Heart left ventricle (tissue), 16 donors: ENCODE measurements around the gene KEAP1. TPM values are rescaled to one million over a fixed set of nuclear protein-coding genes. Genes with fewer than 3 reads are reported as not detected.
"Not testable (repeated sequence)": the region's sequence is repeated elsewhere in the genome, so short reads cannot be mapped to it uniquely, and the experiment has no call there.

Experiments used
- ATAC-seq, 4 donors: fragments of 200-7000 bp; cut with Tn5 transposase; one replicate each; pipeline ENCODE4 v1.9.1; 2020 to 2022; ENCODE audit warnings: moderate library complexity in 4 of 4, mild to moderate bottlenecking in 3 of 4, moderate number of reproducible peaks in 1 of 4
- DNase-seq, 5 donors: peaks; one replicate each; pipeline ENCODE4 v3.0.0-alpha.2; 2020
- H3K27ac ChIP-seq, 12 donors: fragments of 200-600 bp; sonication (generic) in 4 of 12; one replicate each; pipeline versions ENCODE4 v1.5.0 to v1.8.0; 2016 to 2022; ENCODE audit warnings: mild to moderate bottlenecking in 2 of 12
- H3K27me3 ChIP-seq, 9 donors: fragments of 200-600 bp; sonication (generic) in 2 of 9; one replicate each; pipeline versions ENCODE4 v1.5.1 to v1.8.0; 2016 to 2022; ENCODE audit warnings: mild to moderate bottlenecking in 3 of 9
- H3K36me3 ChIP-seq, 9 donors: fragments of 200-600 bp; sonication (generic) in 2 of 9; one replicate each; pipeline versions ENCODE4 v1.5.0 to v1.8.0; 2018 to 2022; ENCODE audit warnings: mild to moderate bottlenecking in 2 of 9
- H3K4me1 ChIP-seq, 12 donors: fragments of 200-600 bp; sonication (generic) in 4 of 12; one replicate each; pipeline versions ENCODE4 v1.5.0 to v1.8.0; 2016 to 2022; ENCODE audit warnings: mild to moderate bottlenecking in 3 of 12
- H3K4me3 ChIP-seq, 12 donors: fragments of 200-600 bp; sonication (generic) in 4 of 12; one replicate each; pipeline versions ENCODE4 v1.5.0 to v1.8.0; 2017 to 2022; ENCODE audit warnings: mild to moderate bottlenecking in 9 of 12, moderate library complexity in 4 of 12
- H3K9me3 ChIP-seq, 12 donors: fragments of 200-600 bp; sonication (generic) in 4 of 12; one replicate each; pipeline versions ENCODE4 v1.5.0 to v1.8.0; 2016 to 2022; ENCODE audit warnings: mild to moderate bottlenecking in 1 of 12
- POLR2A ChIP-seq, 2 donors: fragments of 450-650 bp; IDR thresholded peaks; one replicate each; pipeline ENCODE4 v1.6.1; 2017; ENCODE audit warnings: antibody characterized with exemption in 2 of 2, mild to moderate bottlenecking in 2 of 2, moderate library complexity in 2 of 2
- WGBS, 4 donors: extraction: QIAGEN DNeasy Blood & Tissue Kit in 2 of 4; methylation state at CpG; one replicate each; pipeline versions ENCODE4 v1.1.5 to v1.1.7; 2013 to 2018; 5-methylcytosine and 5-hydroxymethylcytosine counted together
- intact Hi-C, 10 donors: fragments of 100-400 bp; cut with DNase I; formaldehyde crosslinking; loops; one replicate each; pipeline versions ENCODE4 v1.11.1 to v1.14.2; 2022
- polyA plus RNA-seq, 2 donors: library from polyadenylated mRNA; stranded (reverse); fragments of 200-250 nt; gene quantifications; one replicate each; pipeline ENCODE4 v1.2.3, GENCODE V29; 2013
- total RNA-seq, 9 donors: library from RNA; depleted of rRNA in 2 of 9; stranded (reverse); fragments of >200 nt in 2 of 9; fragmentation: NEBNext Ultra II Directional in 3 of 9; extraction: Animal tissue kit (Norgen Biotek cat#: 25700) in 3 of 9; gene quantifications; one replicate each; pipeline versions ENCODE4 v1.1.0 to v1.2.4, GENCODE V29; 2016 to 2023
- TF ChIP-seq, protein P1 (sequence below), 12 donors: fragments of 200-600 bp; sonication (generic) in 4 of 12; IDR thresholded peaks; one replicate each; pipeline versions ENCODE4 v1.5.0 to v1.8.0; 2018 to 2022; ENCODE audit warnings: antibody characterized with exemption in 12 of 12, mild to moderate bottlenecking in 5 of 12
- donor health status: ischemic (EF 13 %, LVEDD 7.1; RV severe dilation, severe dysfunction).
- donor health status: healthy with polysubstance abuse.
- donor health status: DM: no; HTN: yes; CAD: no.
- donor health status: DM: no; HTN: no; CAD: no.
- donor health status: ischemic (EF 25% LVEDD 6.9; RV normal size, moderate dysfunction).
- donor health status: ischemic (EF 25% LVEDD 5.7; RV mildly dilated, moderate dysfunction).
- donor health status: healthy.
- donor health status: DM: yes; HTN: yes; CAD: no.
- donor health status: ischemic (EF 35%, LVEDD 5.7; RV mildly dilated, moderate dysfunction).
- donor health status: nonischemic (EF 11% LVEDD 7.7; RV severe dilation, severe dysfunction).
- donor health status: DM: yes; HTN: yes; CAD: no.
- donor health status: PGD.
- donor health status: ischemic (EF 29% LVEDD 5.4; RV normal size, mild dysfunction).
- donor health status: nonischemic (EF 23%, LVEDD 6.1; RV moderate dilation, normal function).

Gene KEAP1
- total and polyA plus RNA-seq, 11 donors = 52.8 to 94.2 (median 67.6) TPM

DNA sequence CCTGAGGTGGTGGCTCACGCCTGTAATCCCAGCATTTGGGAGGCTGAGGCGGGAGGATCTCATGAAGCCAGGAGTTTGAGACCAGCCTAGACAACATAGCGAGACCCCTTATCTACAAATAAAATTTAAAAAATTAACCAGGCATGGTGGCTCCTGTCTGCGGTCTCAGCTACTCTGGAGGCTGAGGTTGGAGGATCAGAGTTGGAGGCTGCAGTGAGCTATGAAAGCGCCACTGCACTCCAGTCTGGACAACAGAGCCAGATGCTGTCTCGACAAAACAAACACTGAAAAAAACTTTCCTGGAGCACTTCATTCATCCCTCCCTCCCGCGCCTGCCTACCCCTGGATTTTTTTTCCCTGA lies 39.9 kb upstream of the KEAP1 start:
- peaks cover 0 to 29% (median 17%) of the 10 kb centered on the region in 12 donors for H3K4me1 ChIP-seq
- ATAC-seq (no peak), DNase-seq (no peak)
- H3K27me3 ChIP-seq = no peaks in the 10 kb centered on the region
- WGBS, 4 donors = 59 to 64% (median 62%) methylated on average over 8 of the region's 8 CpGs
- H3K4me3 ChIP-seq = peak overlapping the region in 11 of 12 donors; percentile 71 to 100 (median 94)
- H3K36me3 ChIP-seq = peaks cover 0 to 26% (median 17%) of the 10 kb centered on the region in 9 donors
- intact Hi-C loops = loop anchor here in 4 of 10 donors (2.0 to 5.0 kb wide), 2 partner anchors 40 to 41 kb away; partner anchors contain the start of gene KEAP1 (in 4 of the 4)
- TF ChIP-seq POLR2A (IDR thresholded peaks at IDR 0.05) = no peak
- TF ChIP-seq, protein P1, sequence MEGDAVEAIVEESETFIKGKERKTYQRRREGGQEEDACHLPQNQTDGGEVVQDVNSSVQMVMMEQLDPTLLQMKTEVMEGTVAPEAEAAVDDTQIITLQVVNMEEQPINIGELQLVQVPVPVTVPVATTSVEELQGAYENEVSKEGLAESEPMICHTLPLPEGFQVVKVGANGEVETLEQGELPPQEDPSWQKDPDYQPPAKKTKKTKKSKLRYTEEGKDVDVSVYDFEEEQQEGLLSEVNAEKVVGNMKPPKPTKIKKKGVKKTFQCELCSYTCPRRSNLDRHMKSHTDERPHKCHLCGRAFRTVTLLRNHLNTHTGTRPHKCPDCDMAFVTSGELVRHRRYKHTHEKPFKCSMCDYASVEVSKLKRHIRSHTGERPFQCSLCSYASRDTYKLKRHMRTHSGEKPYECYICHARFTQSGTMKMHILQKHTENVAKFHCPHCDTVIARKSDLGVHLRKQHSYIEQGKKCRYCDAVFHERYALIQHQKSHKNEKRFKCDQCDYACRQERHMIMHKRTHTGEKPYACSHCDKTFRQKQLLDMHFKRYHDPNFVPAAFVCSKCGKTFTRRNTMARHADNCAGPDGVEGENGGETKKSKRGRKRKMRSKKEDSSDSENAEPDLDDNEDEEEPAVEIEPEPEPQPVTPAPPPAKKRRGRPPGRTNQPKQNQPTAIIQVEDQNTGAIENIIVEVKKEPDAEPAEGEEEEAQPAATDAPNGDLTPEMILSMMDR (IDR thresholded peaks at IDR 0.05) = no peak
- H3K9me3 ChIP-seq = no peaks in the 10 kb centered on the region
- H3K27ac ChIP-seq = peak overlapping the region in 7 of 12 donors; percentile 84 to 99 (median 92)

DNA sequence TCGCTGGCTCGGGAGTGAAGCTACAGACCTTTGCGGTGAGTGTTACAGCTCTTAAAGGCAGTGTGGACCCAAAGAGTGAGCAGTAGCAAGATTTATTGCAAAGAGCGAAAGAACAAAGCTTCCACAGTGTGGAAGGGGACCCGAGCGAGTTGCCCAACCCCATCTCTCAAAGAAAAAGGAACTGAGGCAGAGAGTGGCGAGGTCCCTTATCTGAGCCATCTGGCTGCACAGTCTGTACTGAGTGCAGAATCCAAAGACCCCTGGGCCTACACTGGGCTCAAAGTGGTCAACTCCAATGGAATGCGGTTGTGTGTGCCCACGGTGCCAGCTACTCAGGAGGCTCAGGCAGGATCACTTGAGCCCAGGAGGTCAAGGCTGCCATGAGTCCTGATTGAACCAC lies 35.9 kb upstream of the KEAP1 start:
- H3K27ac ChIP-seq, H3K4me3 ChIP-seq, H3K27me3 ChIP-seq, H3K9me3 ChIP-seq, ATAC-seq, H3K36me3 ChIP-seq, DNase-seq, intact Hi-C loops: not testable (repeated sequence)
- peaks cover 0 to 11% (median 4%) of the 10 kb centered on the region in 12 donors for H3K4me1 ChIP-seq
- 72 to 83% (median 78%) methylated on average over 7 to 9 of the region's 9 CpGs for WGBS, 4 donors

DNA sequence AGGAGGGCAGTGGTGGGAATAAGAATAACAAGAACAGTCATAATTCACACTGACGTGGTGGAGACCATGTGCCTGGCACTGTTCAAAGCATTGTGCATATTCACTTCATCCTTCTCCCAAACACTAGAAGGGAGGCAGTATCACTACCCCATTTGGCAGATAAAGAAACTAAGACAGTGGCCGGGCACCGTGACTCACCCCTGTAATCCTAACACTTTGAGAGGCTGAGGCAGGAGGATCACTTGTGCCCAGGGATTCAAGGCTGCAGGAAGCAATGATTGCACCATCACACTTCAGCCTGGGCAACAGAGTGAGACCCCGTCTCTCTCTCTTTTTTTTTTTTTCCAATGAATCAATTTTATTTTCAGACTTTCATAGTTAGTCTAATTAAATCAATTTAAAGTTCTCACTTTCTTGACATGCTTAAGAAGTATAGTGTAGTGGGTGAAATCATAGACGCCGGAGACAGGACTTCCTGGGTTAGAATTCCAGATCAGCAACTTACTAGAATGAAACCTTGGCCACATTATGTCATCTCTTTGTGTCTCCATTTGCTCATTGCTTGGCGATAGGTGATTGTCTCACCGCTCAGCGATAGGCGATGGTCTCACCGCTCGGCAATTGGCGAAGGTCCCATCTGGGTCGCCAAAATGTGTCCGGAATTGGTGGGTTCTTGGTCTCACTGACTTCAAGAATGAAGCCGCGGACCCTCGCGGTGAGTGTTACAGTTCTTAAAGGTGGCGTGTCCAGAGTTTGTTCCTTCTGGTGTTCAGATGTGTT lies 35.2 kb upstream of the KEAP1 start:
- Histone ChIP-seq H3K27ac (no peak overlapping the region), H3K27me3 (peaks cover 0 to 5% (median 0%) of the 10 kb centered on the region in 9 donors), H3K36me3 (no peaks in the 10 kb centered on the region), H3K9me3 (no peaks in the 10 kb centered on the region), H3K4me3 (no peak overlapping the region), H3K4me1 (peaks cover 0 to 10% (median 3%) of the 10 kb centered on the region in 12 donors)
- ATAC-seq = no peak
- intact Hi-C loops = no loop called here
- no peak for DNase-seq
- 77 to 78% (median 77%) methylated on average over 20 of the region's 20 CpGs for WGBS, 4 donors
- TF ChIP-seq, protein P1 (IDR thresholded peaks at IDR 0.05) = no peak
- no peak for TF ChIP-seq POLR2A (IDR thresholded peaks at IDR 0.05)

DNA sequence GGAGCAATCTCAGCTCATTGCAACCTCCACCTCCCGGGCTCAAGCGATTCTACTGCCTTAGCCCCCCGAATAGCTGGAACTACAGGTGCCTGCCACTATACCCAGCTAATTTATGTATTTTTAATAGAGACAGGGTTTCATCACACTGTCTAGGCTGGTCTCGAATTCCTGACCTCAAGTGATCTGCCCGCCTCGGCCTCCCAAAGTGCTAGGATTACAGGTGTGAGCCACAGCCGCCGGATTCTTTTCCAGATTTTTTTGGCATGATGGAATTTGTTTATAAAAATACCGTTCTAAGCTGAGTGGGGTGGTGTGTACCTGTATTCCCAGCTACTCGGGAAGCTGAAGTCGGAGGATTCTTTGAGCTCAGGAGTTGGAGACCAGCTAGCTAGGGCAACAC lies 34.5 kb upstream of the KEAP1 start:
- Histone ChIP-seq H3K36me3 (no peaks in the 10 kb centered on the region), H3K27me3 (peaks cover 0 to 5% (median 0%) of the 10 kb centered on the region in 9 donors), H3K27ac (no peak overlapping the region), H3K4me3 (no peak overlapping the region), H3K4me1 (peaks cover 0 to 6% (median 0%) of the 10 kb centered on the region in 12 donors), H3K9me3 (no peaks in the 10 kb centered on the region)
- TF ChIP-seq, protein P1 (IDR thresholded peaks at IDR 0.05) = no peak
- intact Hi-C loops = no loop called here
- ATAC-seq (no peak), DNase-seq (no peak)
- WGBS, 4 donors = 78 to 84% (median 82%) methylated on average over 11 of the region's 11 CpGs
